ENCODE measurements around the gene ZBTB17.

ZBTB17 gene

GRCh38 chr1:15951341-15952153 is 24.4 kb downstream of the ZBTB17 start:
- Histone ChIP-seq H3K36me3 (peaks cover 5% of the 10 kb centered on the region; the same call in 1 of the 2 replicates), H3K27me3 (no peaks in the 10 kb centered on the region), H3K4me3 (ENCODE audit: low read depth, low read length) (no peak overlapping the region), H3K9me3 (no peaks in the 10 kb centered on the region), H3K4me1 (peaks cover 34% of the 10 kb centered on the region)
- DNase-seq, result no peak
- no peak for TF ChIP-seq CTCF (IDR thresholded peaks at IDR 0.05; ENCODE audit: low read depth, low read length)

- no peak for DNase-seq
- no peak for TF ChIP-seq CTCF (IDR thresholded peaks at IDR 0.05; ENCODE audit: low read depth, low read length)
- peaks cover 5% of the 10 kb centered on the region; the same call in 1 of the 2 replicates for H3K36me3 ChIP-seq
Measured at GRCh38 chr1:15950763-15951295, 25.1 kb downstream of the ZBTB17 start.

GRCh38 chr1:15950302-15950701 is 25.6 kb downstream of the ZBTB17 start:
- no peak overlapping the region for H3K4me3 ChIP-seq (ENCODE audit: low read depth, low read length)
- DNase-seq, result no peak
- peaks cover 34% of the 10 kb centered on the region for H3K4me1 ChIP-seq
- H3K9me3 ChIP-seq, result no peaks in the 10 kb centered on the region
- TF ChIP-seq CTCF (IDR thresholded peaks at IDR 0.05; ENCODE audit: low read depth, low read length), result no peak
- H3K27me3 ChIP-seq, result no peaks in the 10 kb centered on the region
- peaks cover 5% of the 10 kb centered on the region; the same call in 1 of the 2 replicates for H3K36me3 ChIP-seq

More at GRCh38 chr1:15950763-15951295, 25.1 kb downstream of the ZBTB17 start:
- H3K4me1 ChIP-seq, result peaks cover 34% of the 10 kb centered on the region
- no peaks in the 10 kb centered on the region for H3K9me3 ChIP-seq
- no peaks in the 10 kb centered on the region for H3K27me3 ChIP-seq
- no peak overlapping the region for H3K4me3 ChIP-seq (ENCODE audit: low read depth, low read length)

- Histone ChIP-seq H3K27me3 (no peaks in the 10 kb centered on the region), H3K4me3 (ENCODE audit: low read depth, low read length) (no peak overlapping the region), H3K4me1 (peaks cover 34% of the 10 kb centered on the region), H3K36me3 (peaks cover 7% of the 10 kb centered on the region), H3K9me3 (no peaks in the 10 kb centered on the region)
- peak; percentile 47 for DNase-seq
- TF ChIP-seq CTCF (IDR thresholded peaks at IDR 0.05; ENCODE audit: low read depth, low read length), result no peak
Measured at GRCh38 chr1:15949453-15950245, 26.3 kb downstream of the ZBTB17 start.

GRCh38 chr1:15948595-15949452 is 27.1 kb downstream of the ZBTB17 start:
- Histone ChIP-seq H3K36me3 (peaks cover 15% of the 10 kb centered on the region), H3K4me1 (peaks cover 29% of the 10 kb centered on the region), H3K4me3 (ENCODE audit: low read depth, low read length) (no peak overlapping the region), H3K9me3 (no peaks in the 10 kb centered on the region), H3K27me3 (no peaks in the 10 kb centered on the region)
- no peak for DNase-seq
- no peak for TF ChIP-seq CTCF (IDR thresholded peaks at IDR 0.05; ENCODE audit: low read depth, low read length)

All from BE2C (cell line).